HG02642 (cell line): ENCODE measurements around the gene NUB1.
"Not testable (repeated sequence)": the region's sequence is repeated elsewhere in the genome, so short reads cannot be mapped to it uniquely, and the experiment has no call there.

Experiments used
- ATAC-seq: cut with Tn5 transposase; IDR thresholded peaks from one replicate; pipeline ENCODE4 v1.9.1; 2021; ENCODE audit warnings: mild to moderate bottlenecking; ENCODE audit not compliant: unreplicated experiment, poor library complexity

Gene NUB1, protein sequence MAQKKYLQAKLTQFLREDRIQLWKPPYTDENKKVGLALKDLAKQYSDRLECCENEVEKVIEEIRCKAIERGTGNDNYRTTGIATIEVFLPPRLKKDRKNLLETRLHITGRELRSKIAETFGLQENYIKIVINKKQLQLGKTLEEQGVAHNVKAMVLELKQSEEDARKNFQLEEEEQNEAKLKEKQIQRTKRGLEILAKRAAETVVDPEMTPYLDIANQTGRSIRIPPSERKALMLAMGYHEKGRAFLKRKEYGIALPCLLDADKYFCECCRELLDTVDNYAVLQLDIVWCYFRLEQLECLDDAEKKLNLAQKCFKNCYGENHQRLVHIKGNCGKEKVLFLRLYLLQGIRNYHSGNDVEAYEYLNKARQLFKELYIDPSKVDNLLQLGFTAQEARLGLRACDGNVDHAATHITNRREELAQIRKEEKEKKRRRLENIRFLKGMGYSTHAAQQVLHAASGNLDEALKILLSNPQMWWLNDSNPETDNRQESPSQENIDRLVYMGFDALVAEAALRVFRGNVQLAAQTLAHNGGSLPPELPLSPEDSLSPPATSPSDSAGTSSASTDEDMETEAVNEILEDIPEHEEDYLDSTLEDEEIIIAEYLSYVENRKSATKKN

DNA sequence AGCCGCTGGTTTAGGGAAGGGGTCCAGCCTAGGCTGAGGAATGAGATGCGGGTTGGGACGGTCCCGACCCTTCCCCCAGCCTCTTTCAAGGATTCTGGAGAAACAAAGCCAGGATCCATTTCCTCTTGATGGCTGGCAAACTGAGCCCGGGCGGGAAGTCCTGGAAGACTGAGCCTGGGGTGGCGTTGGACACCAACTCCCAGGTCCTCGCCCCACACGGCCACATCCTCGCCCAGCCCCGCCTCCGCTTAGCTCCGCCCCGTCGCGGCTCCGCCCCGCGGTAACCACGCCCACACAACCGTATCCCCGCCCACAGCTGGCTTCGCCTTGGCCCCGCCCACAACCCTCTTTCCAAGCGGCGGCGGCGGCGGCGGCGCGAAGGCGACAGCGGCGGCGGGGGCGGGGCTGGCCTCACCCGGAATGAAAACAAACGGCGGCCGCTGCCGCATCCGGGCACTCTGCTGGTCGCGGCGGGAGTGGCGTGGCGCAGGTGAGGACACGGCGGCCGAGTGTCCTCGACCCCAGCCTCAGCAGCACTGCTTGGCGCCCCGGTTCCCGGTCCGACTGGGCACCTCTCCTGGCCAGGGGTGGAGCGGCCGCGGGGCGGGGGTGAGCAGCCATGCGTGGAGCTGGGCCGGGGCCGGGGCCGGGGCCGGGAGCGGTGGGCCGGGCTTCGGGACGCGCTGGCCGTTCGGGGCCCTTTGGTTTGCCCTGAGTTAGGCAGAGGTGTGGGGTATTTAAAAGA lies at the start of gene NUB1:
Gene NUB1 (plus strand): TSS at position 456 of the 745 bp plus-strand sequence. CDS start 3,538 bp downstream, outside the sequence.
- ATAC-seq: peak; percentile 72

DNA sequence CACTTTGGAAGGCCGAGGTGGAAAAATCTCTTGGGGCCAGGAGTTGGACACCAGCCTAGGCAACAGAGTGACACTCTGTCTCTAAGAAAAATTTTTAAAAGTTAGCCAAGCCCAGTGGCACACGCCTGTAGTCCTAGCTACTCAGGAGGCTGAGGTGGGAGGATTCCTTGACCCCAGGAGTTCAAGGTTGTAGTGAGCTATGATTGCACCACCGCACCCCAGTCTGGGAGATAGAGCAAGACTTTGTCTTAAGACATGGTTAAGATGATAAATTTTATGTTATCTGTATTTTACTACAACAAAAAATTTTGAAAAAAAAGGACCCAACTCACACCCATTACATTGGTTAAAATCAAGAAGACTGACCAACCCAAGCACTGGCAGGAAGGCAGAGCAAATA lies 48.8 kb upstream of the NUB1 start:
- ATAC-seq: no peak

DNA sequence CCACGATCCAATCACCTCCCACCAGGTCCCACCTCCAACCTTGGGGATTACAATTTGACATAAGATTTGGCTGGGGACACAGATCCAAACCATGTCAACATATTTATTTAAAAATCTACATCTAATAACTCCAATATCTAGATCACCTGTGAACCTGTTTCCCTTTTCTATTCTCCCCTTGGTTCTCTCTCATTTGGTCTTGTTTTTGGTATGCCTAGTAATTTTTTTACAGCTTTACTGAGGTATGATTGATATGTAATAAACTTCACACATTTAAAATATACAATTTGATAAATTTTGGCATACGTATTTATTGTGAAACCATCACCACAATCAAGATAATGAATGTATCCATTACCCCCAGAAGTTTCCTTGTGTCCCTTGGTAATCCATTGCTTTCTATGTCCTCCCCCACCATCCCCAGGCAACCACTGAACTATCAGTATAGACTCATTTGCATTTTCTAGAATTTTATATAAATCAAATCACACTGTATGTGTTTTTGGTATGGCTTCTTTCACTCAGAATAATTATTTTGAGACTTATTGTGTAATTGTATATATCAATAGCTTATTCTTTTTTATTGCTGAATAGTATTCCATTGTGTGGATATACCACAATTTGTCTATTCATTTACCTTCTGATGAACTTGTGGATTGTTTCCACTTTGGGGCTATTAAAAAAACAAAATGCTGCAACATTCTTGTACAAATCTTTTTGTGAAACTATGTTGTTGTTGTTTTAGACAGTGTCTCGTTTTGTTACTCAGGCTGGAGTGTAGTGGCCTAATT lies 45.2 kb upstream of the NUB1 start:
- ATAC-seq: no peak

DNA sequence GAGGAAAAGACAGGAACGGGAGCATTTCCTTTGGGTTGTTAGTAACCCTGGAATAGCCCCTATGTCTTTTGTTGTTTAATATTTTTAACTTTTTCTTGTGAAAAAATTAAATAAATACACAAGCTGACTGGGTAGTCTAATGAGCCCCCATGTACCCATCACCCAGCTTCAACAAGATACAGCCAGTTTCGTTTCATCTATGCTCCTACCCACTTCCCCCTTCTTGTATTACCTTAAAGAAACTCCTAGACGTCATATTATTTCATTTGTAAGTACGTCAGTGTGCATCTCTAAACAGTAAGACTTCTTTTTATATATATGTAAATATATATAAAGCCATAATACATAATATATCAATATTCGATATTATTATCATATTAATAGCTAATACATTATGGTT lies 42.8 kb upstream of the NUB1 start:
- ATAC-seq: no peak

DNA sequence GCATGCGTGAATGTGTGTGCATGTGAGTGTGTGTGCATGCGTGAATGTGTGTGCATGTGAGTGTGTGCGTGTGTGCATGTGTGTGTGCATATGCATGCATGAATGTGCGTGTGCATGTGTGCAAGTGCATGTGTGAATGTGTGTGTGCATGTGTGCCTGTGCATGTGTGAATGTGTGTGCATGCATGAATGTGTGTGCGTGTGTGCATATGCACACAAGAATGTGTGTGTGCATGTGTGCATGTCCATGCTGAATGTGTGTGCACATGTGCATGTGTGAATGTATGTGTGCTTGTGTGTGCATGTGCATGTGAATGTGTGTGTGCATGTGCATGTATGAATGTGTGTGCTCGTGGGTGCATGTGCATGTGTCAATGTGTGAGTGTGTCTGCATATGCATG lies 42.1 kb upstream of the NUB1 start:
- ATAC-seq: no peak

DNA sequence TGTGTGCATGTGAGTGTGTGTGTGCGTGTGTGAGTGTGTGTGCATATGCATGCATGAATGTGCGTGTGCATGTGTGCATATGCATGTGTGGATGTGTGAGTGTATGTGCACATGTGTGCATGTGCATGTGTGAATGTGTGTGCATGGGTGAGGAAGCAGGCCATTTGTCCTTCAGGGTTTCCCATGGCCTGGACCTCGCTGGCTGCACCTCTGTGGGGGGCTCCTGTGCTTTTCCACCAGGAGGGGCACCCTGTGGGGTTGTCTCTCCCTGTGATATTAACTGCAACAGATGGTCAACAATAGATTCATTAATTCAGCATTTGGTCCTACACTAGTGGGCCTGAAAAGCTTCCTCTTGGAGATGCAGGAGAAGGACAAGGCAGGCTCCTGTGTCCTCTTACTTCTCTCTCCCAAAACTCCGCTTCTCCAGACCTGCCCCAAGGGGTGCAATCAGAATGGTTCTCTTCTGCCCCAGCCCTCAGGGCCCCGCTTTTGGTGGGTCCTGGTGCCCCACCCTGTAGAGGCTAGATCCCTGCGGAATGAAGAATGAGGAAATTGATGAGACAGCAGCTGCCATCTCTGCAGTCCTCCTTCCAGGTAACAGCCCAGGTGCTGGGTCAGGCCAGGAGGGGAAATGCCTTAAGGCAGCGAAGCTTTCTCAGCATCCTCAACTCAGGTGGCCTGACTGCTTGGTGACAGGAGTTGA lies 41.5 kb upstream of the NUB1 start:
- ATAC-seq: no peak

DNA sequence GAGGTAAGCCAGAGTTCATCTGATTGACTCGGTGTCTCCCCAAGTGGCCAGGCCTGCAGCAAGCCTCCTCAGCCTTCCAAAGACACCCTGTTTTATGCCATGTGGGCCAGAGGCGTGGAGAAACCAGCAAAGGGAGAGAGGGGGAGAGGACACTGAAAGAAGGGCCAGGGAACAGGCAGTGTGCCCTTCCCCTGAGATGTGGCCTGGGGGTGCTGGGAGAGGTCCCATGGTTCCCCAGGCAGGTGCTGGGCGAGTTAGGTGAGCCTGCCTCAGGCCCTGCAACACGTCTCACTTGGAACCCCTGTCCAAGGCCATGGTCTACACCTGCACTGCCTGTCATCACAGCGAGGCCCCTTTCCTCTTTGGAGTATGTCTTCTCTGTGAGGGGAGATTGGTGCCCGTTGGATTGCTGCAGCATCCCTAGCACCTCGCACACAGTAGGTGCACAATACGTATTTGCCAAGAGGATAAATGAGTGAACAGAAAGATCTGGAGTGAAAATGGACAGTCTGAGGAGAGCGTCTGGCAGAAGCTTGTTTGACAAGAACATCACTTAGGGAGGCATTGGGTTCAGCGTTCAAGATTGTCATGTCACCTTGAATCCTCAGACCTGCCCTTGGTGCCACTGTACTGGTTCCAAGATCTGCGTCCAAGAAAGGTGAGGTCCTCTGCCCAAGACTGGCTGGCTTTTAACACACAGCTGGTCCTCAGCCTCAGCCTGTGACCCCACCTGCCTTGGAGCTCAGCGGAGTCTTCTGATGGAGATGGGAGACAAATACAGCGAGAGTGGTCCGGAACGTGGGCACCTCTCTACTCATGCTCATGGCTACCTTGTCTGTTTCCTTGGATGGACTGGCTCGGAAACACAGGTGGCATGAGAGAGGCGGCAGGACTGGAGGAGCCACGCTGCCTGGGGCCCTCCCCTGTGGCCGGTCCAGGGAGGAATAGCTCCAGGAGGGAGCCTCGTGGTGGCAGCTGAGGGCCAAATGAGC lies 39.8 kb upstream of the NUB1 start:
- no peak for ATAC-seq

DNA sequence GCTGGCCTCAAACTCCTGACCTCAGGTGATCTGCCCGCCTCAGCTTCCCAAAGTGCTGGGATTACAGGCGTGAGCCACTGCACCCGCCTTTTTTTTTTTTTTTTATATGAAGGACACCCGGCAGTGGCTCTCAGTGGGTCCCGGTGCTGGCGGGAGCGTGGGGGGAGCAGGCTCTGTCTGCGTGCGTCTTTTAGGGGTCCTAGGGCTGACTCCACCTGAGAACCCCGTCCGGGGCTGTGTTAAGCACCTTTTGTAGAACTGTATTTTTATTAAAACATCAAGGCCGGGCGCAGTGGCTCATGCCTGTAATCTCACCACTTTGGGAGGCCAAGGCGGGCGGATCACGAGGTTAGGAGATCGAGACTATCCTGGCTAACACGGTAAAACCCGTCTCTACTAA lies 37.4 kb upstream of the NUB1 start:
- ATAC-seq: not testable (repeated sequence)

DNA sequence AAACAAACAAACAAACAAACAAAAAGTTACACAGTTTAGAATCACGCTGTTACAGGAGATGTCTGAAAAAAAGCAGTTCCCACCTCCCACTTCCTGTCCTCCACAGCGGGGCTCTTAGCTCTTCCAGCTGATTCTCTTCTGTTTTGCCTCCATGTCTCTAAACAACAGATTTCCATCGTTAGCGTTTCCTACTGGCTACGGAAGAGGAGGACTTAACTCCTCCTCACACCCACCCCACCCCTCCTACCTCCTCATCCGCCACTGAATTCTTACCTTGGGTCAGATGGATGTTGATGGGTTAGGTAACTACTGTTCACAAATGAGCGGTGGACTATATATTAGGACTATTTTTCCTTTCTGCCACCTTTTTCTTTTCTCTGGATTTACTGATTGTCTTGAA lies 36.8 kb upstream of the NUB1 start:
- no peak for ATAC-seq

DNA sequence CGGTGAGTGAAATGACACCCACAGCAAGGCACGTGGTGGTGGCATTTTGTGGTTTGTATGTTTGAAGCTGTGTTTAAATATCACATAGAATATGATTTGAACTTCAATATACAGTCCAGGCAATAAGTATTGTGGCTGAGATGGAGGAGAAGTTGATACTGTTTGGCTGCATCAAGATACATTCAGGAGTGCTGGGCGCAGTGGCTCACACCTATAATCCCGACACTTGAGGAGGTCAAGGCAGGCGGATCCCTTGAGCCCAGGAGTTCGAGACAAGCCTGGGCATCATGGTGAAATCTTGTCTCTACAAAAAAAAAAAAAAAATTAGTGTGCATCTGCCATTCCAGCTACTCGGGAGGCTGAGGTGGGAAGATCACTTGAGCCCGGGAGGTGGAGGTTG lies 35.2 kb upstream of the NUB1 start:
- ATAC-seq: no peak

DNA sequence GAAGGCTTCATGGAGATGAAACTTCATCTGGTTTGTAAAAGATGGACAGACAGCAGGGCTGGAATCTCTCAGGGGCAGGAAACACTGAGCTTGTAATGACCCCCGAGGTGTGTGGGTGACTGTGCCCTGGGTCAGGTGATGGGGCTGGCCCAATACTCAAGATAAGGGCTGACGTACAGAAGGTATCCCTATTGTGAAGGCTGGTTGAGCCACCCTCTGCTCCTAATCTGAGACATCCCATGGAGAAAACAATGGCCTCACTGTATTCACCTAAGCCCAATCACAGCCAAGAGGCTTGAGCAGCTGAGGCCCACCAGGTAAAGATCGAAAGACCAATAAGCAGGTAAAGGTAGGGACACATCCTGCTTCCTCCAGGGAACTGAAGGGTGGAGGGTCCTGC lies 34.8 kb upstream of the NUB1 start:
- no peak for ATAC-seq

DNA sequence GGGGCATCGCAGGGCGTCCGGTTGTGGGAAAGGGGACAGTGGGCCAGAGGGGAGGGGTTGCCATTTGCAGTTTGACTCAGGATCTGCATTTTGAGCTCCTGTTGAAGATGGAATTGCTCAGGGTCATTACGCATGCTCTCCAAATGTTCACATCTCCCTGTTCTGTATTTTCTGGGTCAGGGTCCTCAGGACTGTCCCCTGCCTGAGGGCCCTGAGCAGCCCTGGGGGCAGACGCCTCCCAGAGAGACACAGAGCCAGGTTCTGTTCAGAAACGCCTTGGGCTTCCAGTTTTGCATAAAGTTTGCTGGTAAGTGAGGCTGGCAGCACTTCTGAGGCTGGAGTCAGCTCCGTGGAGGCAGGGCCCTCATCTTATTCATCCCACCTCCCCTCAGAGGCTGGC lies 34.1 kb upstream of the NUB1 start:
- no peak for ATAC-seq

DNA sequence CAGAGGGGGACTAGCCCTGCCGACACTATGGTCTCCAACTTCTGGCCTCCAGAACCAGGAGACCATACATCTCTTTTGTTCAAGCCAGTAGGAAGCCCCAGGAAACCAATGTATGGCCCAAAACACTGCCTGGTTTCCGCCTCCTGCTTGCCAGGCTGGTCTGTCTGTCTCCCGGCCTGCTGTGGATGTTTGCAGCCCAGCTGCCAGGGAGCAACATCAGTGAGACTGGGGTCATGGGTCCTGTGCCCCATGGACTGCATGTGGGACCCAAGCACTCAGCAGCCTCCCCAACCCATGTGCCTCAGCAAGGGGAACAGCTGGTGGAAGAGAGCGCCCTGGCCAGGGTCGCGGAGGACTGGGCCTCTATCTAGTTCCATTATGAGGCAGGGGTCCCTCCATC lies 33.4 kb upstream of the NUB1 start:
- ATAC-seq: no peak

DNA sequence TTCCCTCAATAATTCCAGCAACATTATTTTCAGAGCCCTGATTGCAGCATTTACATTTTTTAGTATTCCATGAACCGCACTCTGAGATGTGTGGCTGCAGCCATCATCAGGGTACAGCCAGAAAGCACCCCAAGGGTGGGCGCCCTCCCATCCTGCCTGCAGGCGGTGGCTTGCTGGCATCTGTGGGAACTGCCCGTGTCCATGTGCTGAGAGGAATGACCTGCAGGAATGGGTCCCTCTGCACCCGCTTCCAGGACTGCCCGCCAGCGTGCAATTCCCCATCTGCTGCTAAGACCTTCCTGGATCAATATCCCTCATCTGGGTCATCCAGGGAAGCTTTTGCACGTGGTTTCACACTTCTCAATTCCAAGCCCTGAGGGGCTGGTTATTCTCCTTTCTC lies 32.8 kb upstream of the NUB1 start:
- no peak for ATAC-seq

DNA sequence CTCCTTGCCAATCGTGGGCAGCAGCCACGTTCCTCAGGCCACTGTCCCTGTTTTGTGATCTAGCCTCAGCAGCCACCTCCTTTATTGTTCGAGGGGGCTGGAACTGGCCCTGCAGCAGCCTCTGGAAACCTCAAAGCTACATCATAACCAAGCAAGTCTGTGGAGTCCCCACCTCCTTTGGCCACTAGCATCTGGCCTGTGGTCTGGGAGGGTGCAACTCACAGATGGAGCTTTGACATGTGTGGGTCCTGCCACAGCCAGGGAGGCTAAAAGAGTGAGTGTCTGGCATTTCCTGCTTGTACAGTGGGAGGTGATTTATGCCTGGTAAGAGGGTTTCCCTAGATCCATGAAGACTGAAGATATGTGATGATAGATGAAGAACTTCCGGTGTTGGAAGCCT lies 32.3 kb upstream of the NUB1 start:
- no peak for ATAC-seq

DNA sequence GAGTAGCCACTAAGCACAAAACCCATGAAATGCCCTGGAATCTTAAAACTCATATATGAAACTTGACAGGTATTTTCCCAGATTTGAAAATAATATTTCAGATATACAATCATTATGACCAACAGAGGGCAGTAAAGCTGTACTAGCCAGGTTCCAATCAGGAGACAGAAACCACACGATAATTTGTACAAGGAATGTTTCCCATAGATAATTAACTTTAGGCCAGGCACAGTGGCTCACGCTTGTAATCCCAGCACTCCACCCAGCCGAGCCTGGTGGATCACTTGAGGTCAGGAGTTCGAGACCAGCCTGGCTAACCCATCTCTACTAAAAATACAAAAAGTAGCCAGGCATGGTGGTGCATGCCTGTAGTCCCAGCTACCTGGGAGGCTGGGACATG lies 31.0 kb upstream of the NUB1 start:
- ATAC-seq: no peak

DNA sequence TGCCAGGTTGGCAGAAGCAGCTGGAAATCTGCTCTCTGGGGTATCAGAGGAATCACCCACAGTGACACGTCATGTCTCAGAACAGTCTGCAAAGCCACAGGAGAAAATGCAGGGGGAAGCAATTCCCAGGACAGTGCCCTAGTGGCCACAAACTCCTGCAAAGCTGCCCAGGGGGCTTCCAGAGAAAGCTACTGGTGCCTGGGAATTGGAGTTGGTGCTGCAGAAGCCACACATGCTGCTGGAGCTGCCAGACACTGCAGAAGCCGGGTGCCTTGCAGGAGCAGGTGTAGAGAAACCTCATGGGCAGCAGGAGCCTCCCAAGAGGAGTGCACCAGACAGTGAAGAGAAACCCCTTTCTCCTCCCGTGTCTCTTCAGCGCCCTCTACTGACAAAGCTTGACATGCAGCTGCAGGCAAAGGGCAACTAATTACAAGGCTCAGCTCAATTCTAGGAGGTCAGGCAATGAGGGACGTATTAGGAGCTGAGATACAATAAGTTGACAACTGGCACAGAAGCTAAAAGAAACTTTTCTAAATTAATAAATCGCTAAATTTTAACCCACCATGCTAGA lies 30.2 kb upstream of the NUB1 start:
- ATAC-seq: no peak

DNA sequence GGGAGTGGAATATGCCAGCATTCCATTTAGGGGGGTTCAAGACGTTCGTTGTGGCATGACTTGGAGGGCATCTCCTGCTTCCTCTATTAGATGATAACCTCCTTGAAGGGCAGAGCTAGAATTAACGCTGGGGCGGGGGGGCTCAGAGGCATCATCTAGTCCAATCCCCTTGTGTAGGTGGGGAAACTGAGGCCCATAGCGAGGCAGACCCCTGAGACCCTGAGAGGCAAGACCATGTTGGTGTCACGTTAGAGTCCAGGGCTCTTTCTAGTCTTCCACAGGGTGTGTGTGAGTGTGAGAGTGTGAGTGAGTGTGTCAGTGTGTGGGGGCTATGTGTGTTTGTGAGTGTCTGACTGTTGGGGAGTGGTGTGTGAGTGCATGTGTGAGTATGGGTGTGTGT lies 29.3 kb upstream of the NUB1 start:
- ATAC-seq: no peak
